ENCODE results near the gene TEDC2.
"Not testable (repeated sequence)": the region's sequence is repeated elsewhere in the genome, so short reads cannot be mapped to it uniquely, and the experiment has no call there.

Gene TEDC2

DNA sequence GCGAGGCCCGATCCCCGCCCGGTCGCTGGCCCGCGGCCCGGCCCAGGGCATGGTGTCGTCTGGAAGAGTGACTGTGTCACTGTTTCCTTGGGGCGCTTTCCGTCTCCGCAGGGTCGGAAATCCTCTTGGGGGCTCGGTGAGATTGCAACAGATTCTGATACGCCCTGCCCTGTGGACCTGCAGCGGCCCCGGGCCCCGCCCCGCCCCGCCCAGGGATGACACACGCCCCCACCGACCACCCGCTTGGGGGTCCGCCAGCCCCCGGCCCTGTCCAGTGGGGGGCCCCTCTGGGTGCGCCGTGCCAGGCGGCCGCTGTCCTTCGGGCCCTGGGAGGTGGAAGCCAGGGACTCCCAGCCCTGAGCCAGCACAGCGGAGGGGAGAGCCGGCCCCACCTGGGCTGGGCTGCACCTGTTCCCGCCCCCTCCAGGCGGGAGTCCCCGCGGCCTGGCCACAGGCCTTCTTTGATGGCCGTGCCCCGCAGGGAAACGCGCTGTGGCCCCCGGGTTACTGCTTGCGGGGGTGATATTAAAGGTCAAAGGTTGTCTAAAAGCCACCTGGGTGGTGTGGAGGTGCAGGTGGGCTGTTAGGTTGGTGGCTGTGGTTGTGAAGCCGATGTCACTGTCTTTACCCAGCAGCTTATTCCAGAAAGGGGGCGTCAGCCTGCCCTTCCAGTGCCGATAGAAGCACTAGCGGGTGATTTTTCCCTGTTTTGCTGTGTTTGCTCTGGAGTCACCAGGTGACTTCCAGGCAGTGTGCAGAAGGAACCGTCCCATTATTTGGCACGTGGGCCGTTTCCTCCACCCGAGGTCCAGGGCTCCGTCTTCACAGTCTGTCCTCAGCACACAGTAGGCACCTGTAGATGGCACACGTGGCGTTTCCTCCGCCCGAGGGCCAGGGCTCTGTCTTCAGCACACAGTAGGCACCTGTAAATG lies 15.8 kb downstream of the TEDC2 start:
- peaks cover 3 to 47% (median 43%) of the 10 kb centered on the region in 5 donors for H3K4me1 ChIP-seq (ENCODE audit: control insufficient read depth in 5 of 5, insufficient read depth in 5 of 5, low read length in 5 of 5)
- no peak overlapping the region for H3K27ac ChIP-seq (ENCODE audit: low read depth, low read length)
- H3K9me3 ChIP-seq (ENCODE audit: control insufficient read depth in 5 of 5, low read length in 5 of 5), result no peaks in the 10 kb centered on the region
- H3K4me3 ChIP-seq (ENCODE audit: low read depth in 1 of 5, low read length in 5 of 5), result peak overlapping the region; percentile 44 to 77 (median 68)
- H3K36me3 ChIP-seq (ENCODE audit: control insufficient read depth in 5 of 5, insufficient read depth in 5 of 5, low read length in 5 of 5), result peaks cover 0 to 3% (median 0%) of the 10 kb centered on the region in 5 donors
- H3K27me3 ChIP-seq (ENCODE audit: control insufficient read depth in 5 of 5, insufficient read depth in 4 of 5, low read length in 5 of 5), result peaks cover 0 to 19% (median 9%) of the 10 kb centered on the region in 5 donors
- H3K9ac ChIP-seq (ENCODE audit: low read length in 5 of 5), result peak overlapping the region in 4 of 5 donors; percentile 50 to 72 (median 69)

GRCh38 chr16:2476345-2476720 lies 16.4 kb downstream of the TEDC2 start:
- H3K4me3 ChIP-seq (ENCODE audit: low read depth in 1 of 5, low read length in 5 of 5), result peak overlapping the region in 1 of 5 donors; percentile 77
- H3K27ac ChIP-seq (ENCODE audit: low read depth, low read length), result no peak overlapping the region
- H3K9ac ChIP-seq (ENCODE audit: low read length in 5 of 5), result peak overlapping the region in 2 of 5 donors; percentile 68 to 72
- H3K27me3 ChIP-seq (ENCODE audit: control insufficient read depth in 5 of 5, insufficient read depth in 4 of 5, low read length in 5 of 5), result peaks cover 0 to 16% (median 9%) of the 10 kb centered on the region in 5 donors
- H3K4me1 ChIP-seq (ENCODE audit: control insufficient read depth in 5 of 5, insufficient read depth in 5 of 5, low read length in 5 of 5), result peaks cover 3 to 44% (median 40%) of the 10 kb centered on the region in 5 donors
- peaks cover 0 to 3% (median 0%) of the 10 kb centered on the region in 5 donors for H3K36me3 ChIP-seq (ENCODE audit: control insufficient read depth in 5 of 5, insufficient read depth in 5 of 5, low read length in 5 of 5)
- H3K9me3 ChIP-seq (ENCODE audit: control insufficient read depth in 5 of 5, low read length in 5 of 5), result no peaks in the 10 kb centered on the region

GRCh38 chr16:2476741-2477140 lies 16.8 kb downstream of the TEDC2 start:
- Histone ChIP-seq H3K9me3 (ENCODE audit: control insufficient read depth in 5 of 5, low read length in 5 of 5) (no peaks in the 10 kb centered on the region), H3K4me1 (ENCODE audit: control insufficient read depth in 5 of 5, insufficient read depth in 5 of 5, low read length in 5 of 5) (peaks cover 3 to 41% (median 36%) of the 10 kb centered on the region in 5 donors), H3K4me3 (ENCODE audit: low read depth in 1 of 5, low read length in 5 of 5) (no peak overlapping the region), H3K36me3 (ENCODE audit: control insufficient read depth in 5 of 5, insufficient read depth in 5 of 5, low read length in 5 of 5) (peaks cover 0 to 3% (median 0%) of the 10 kb centered on the region in 5 donors), H3K27me3 (ENCODE audit: control insufficient read depth in 5 of 5, insufficient read depth in 4 of 5, low read length in 5 of 5) (peaks cover 0 to 14% (median 8%) of the 10 kb centered on the region in 5 donors), H3K27ac (ENCODE audit: low read depth, low read length) (no peak overlapping the region), H3K9ac (ENCODE audit: low read length in 5 of 5) (no peak overlapping the region)

DNA sequence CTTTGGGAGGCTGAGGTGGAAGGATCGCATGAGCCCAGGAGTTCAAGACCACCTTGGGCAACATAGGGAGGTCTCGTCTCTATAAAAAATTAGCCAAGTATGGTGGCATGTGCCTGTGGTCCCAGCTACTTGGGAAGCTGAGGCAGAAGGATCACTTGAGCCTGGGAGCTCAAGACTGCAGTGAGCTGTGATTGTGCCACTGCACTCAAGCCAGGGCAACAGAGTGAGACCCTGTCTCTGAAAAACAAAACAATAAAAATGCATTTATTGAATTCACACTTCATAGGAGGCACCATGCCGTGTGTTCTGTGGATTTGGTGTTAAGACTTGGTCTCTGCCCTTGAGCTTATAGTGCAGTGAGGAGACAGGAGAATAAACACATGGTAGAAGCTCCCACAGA lies 17.4 kb downstream of the TEDC2 start:
- Histone ChIP-seq H3K27me3 (ENCODE audit: control insufficient read depth in 5 of 5, insufficient read depth in 4 of 5, low read length in 5 of 5) (peaks cover 0 to 9% (median 5%) of the 10 kb centered on the region in 5 donors), H3K9ac (ENCODE audit: low read length in 5 of 5) (no peak overlapping the region), H3K9me3 (ENCODE audit: control insufficient read depth in 5 of 5, low read length in 5 of 5) (no peaks in the 10 kb centered on the region), H3K4me1 (ENCODE audit: control insufficient read depth in 5 of 5, insufficient read depth in 5 of 5, low read length in 5 of 5) (peaks cover 3 to 38% (median 31%) of the 10 kb centered on the region in 5 donors), H3K4me3 (ENCODE audit: low read depth in 1 of 5, low read length in 5 of 5) (no peak overlapping the region), H3K36me3 (ENCODE audit: control insufficient read depth in 5 of 5, insufficient read depth in 5 of 5, low read length in 5 of 5) (peaks cover 0 to 3% (median 0%) of the 10 kb centered on the region in 5 donors), H3K27ac (ENCODE audit: low read depth, low read length) (no peak overlapping the region)

DNA sequence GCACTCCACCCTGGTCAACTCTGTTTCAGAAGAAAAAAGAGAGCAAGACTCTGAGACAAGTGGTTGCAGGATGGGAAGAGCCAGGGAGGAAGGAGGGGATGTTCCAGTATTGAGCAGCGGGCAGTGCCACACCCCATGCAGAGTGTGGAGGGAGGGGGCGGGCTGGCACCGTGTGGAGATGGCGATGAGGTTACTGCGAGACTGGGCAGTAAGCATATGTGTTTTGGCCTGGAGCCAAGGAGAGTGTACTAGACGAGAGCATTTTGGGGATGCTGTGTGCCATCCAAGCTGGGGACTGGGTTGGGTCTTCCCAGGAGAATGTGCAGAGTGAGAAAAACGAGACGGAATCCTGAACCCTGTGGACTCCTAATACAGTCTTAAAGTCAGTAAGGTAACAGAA lies 18.4 kb downstream of the TEDC2 start:
- Histone ChIP-seq H3K4me3 (ENCODE audit: low read depth in 1 of 5, low read length in 5 of 5) (no peak overlapping the region), H3K9me3 (ENCODE audit: control insufficient read depth in 5 of 5, low read length in 5 of 5) (no peaks in the 10 kb centered on the region), H3K27ac (ENCODE audit: low read depth, low read length) (no peak overlapping the region), H3K4me1 (ENCODE audit: control insufficient read depth in 5 of 5, insufficient read depth in 5 of 5, low read length in 5 of 5) (peaks cover 4 to 39% (median 36%) of the 10 kb centered on the region in 5 donors), H3K9ac (ENCODE audit: low read length in 5 of 5) (no peak overlapping the region), H3K27me3 (ENCODE audit: control insufficient read depth in 5 of 5, insufficient read depth in 4 of 5, low read length in 5 of 5) (no peaks in the 10 kb centered on the region), H3K36me3 (ENCODE audit: control insufficient read depth in 5 of 5, insufficient read depth in 5 of 5, low read length in 5 of 5) (peaks cover 0 to 3% (median 0%) of the 10 kb centered on the region in 5 donors)

DNA sequence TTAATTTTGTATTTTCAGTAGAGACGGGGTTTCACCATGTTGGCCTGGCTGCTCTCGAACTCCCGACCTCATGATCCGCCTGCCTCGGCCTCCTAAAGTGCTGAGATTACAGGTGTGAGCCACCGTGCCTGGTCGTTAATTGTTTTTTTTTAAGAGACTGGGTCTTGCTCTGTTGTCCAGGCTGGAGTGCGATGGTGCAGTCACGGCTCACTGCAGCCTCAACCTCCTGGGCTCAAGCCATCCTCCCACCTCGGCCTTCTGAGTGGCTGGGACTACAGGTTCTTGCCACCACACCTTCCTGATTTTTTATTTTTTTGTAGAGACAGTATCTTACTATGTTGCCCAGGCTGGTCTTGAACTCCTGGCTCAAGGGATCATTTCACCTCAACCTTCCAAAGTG lies 20.1 kb downstream of the TEDC2 start:
- H3K9me3 ChIP-seq (ENCODE audit: control insufficient read depth in 5 of 5, low read length in 5 of 5); H3K27me3 ChIP-seq (ENCODE audit: control insufficient read depth in 5 of 5, insufficient read depth in 4 of 5, low read length in 5 of 5); H3K4me3 ChIP-seq (ENCODE audit: low read depth in 1 of 5, low read length in 5 of 5); H3K27ac ChIP-seq (ENCODE audit: low read depth, low read length); H3K36me3 ChIP-seq (ENCODE audit: control insufficient read depth in 5 of 5, insufficient read depth in 5 of 5, low read length in 5 of 5); H3K9ac ChIP-seq (ENCODE audit: low read length in 5 of 5): not testable (repeated sequence)
- peaks cover 8 to 45% (median 39%) of the 10 kb centered on the region in 5 donors for H3K4me1 ChIP-seq (ENCODE audit: control insufficient read depth in 5 of 5, insufficient read depth in 5 of 5, low read length in 5 of 5)

- no peaks in the 10 kb centered on the region for H3K27me3 ChIP-seq (ENCODE audit: control insufficient read depth in 5 of 5, insufficient read depth in 4 of 5, low read length in 5 of 5)
- no peak overlapping the region for H3K9ac ChIP-seq (ENCODE audit: low read length in 5 of 5)
- peaks cover 0 to 3% (median 0%) of the 10 kb centered on the region in 5 donors for H3K36me3 ChIP-seq (ENCODE audit: control insufficient read depth in 5 of 5, insufficient read depth in 5 of 5, low read length in 5 of 5)
- no peak overlapping the region for H3K4me3 ChIP-seq (ENCODE audit: low read depth in 1 of 5, low read length in 5 of 5)
- no peak overlapping the region for H3K27ac ChIP-seq (ENCODE audit: low read depth, low read length)
- peaks cover 6 to 45% (median 36%) of the 10 kb centered on the region in 5 donors for H3K4me1 ChIP-seq (ENCODE audit: control insufficient read depth in 5 of 5, insufficient read depth in 5 of 5, low read length in 5 of 5)
- H3K9me3 ChIP-seq (ENCODE audit: control insufficient read depth in 5 of 5, low read length in 5 of 5), result no peaks in the 10 kb centered on the region
These were observed 21.0 kb downstream of the TEDC2 start for GRCh38 chr16:2480948-2481347.

GRCh38 chr16:2481676-2482075 lies 21.8 kb downstream of the TEDC2 start:
- H3K4me1 ChIP-seq (ENCODE audit: control insufficient read depth in 5 of 5, insufficient read depth in 5 of 5, low read length in 5 of 5), result peaks cover 5 to 47% (median 31%) of the 10 kb centered on the region in 5 donors
- peak overlapping the region in 1 of 5 donors; percentile 69 for H3K9ac ChIP-seq (ENCODE audit: low read length in 5 of 5)
- peaks cover 0 to 3% (median 0%) of the 10 kb centered on the region in 5 donors for H3K36me3 ChIP-seq (ENCODE audit: control insufficient read depth in 5 of 5, insufficient read depth in 5 of 5, low read length in 5 of 5)
- no peak overlapping the region for H3K27ac ChIP-seq (ENCODE audit: low read depth, low read length)
- no peaks in the 10 kb centered on the region for H3K27me3 ChIP-seq (ENCODE audit: control insufficient read depth in 5 of 5, insufficient read depth in 4 of 5, low read length in 5 of 5)
- no peak overlapping the region for H3K4me3 ChIP-seq (ENCODE audit: low read depth in 1 of 5, low read length in 5 of 5)
- H3K9me3 ChIP-seq (ENCODE audit: control insufficient read depth in 5 of 5, low read length in 5 of 5), result no peaks in the 10 kb centered on the region

DNA sequence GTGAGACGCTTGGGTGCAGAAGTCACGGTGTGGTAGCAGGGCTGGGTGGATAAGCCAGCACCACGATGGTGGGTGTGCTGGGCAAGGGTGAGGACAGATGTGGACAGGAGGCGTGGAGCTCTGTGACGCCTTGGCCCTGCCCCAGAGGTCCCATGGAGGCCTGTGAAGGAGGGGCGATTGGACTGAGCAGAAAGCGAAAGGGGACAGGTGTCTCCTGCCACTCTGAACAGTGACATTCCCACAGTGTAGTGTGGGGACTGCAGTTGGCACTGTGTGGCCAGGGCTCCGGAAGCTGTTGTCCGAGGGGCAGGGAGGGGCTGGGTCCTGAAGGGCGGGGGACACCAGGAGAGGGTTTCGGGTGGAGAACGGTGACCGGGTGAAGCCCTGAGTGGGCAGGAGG lies 22.3 kb downstream of the TEDC2 start:
- Histone ChIP-seq H3K36me3 (ENCODE audit: control insufficient read depth in 5 of 5, insufficient read depth in 5 of 5, low read length in 5 of 5) (peaks cover 0 to 3% (median 0%) of the 10 kb centered on the region in 5 donors), H3K4me3 (ENCODE audit: low read depth in 1 of 5, low read length in 5 of 5) (peak overlapping the region in 1 of 5 donors; percentile 32), H3K9ac (ENCODE audit: low read length in 5 of 5) (peak overlapping the region in 2 of 5 donors; percentile 64 to 69), H3K27ac (ENCODE audit: low read depth, low read length) (no peak overlapping the region), H3K9me3 (ENCODE audit: control insufficient read depth in 5 of 5, low read length in 5 of 5) (no peaks in the 10 kb centered on the region), H3K27me3 (ENCODE audit: control insufficient read depth in 5 of 5, insufficient read depth in 4 of 5, low read length in 5 of 5) (no peaks in the 10 kb centered on the region), H3K4me1 (ENCODE audit: control insufficient read depth in 5 of 5, insufficient read depth in 5 of 5, low read length in 5 of 5) (peaks cover 5 to 53% (median 34%) of the 10 kb centered on the region in 5 donors)
